MCF 10A (cell line): Measurements from ENCODE around the gene BUD13. TPM values are rescaled to one million over a fixed set of nuclear protein-coding genes. Genes with fewer than 3 reads are reported as not detected.

Source experiments
- BruUV-seq: library from RNA; stranded (reverse); fragments of 400-500 nt; replicated peaks from 2 replicates; lab custom pipeline; 2021; lab: Mats Ljungman, UMichigan
- CTCF ChIA-PET: fragments of 300-600 bp; sonication (Branson Sonifier 250); formaldehyde crosslinking; extraction: SDS; loops from one replicate; lab custom pipeline; 2021; ENCODE audit warnings: antibody characterized with exemption, inconsistent platforms; lab: Yijun Ruan, JAX
- POLR2A ChIA-PET: fragments of 300-600, 350-650 bp; sonication (Branson Sonifier 250); formaldehyde crosslinking; extraction: SDS; loops from one replicate; lab custom pipeline; 2020; ENCODE audit warnings: antibody characterized with exemption, inconsistent platforms; lab: Yijun Ruan, JAX
- DNase-seq: peaks from one replicate; pipeline ENCODE4 v3.0.0-alpha.2; 2018; ENCODE audit not compliant: unreplicated experiment
- H3K27ac Mint-ChIP-seq: one replicate; pipeline ENCODE4 v1.8.0; 2022; ENCODE audit warnings: mild to moderate bottlenecking, low read depth, mixed read lengths; ENCODE audit not compliant: unreplicated experiment
- H3K27me3 Mint-ChIP-seq: one replicate; pipeline ENCODE4 v1.8.0; 2022; ENCODE audit warnings: mixed read lengths; ENCODE audit not compliant: insufficient read depth, unreplicated experiment
- H3K36me3 Mint-ChIP-seq: one replicate; pipeline ENCODE4 v1.8.0; 2022; ENCODE audit warnings: mild to moderate bottlenecking, moderate library complexity, mixed read lengths; ENCODE audit not compliant: insufficient read depth, unreplicated experiment
- H3K4me1 Mint-ChIP-seq: one replicate; pipeline ENCODE4 v1.8.0; 2022; ENCODE audit warnings: mixed read lengths; ENCODE audit not compliant: insufficient read depth, unreplicated experiment
- H3K4me3 Mint-ChIP-seq: one replicate; pipeline ENCODE4 v1.8.0; 2022; ENCODE audit warnings: mild to moderate bottlenecking, moderate library complexity, mixed read lengths; ENCODE audit not compliant: unreplicated experiment
- H3K9me3 Mint-ChIP-seq: one replicate; pipeline ENCODE4 v1.8.0; 2022; ENCODE audit warnings: mixed read lengths; ENCODE audit not compliant: unreplicated experiment
- CTCF ChIP-seq: fragments of 200-600 bp; IDR thresholded peaks from one replicate; pipeline ENCODE4 v1.8.0; 2022; ENCODE audit warnings: antibody characterized with exemption, mild to moderate bottlenecking; ENCODE audit not compliant: unreplicated experiment
- intact Hi-C: fragments of 100-400 bp; cut with micrococcal nuclease; formaldehyde crosslinking; loops from 2 replicates; pipeline ENCODE4 v1.14.1; 2022
- total RNA-seq: library from RNA; stranded (reverse); gene quantifications from 2 replicates; pipeline ENCODE4 v1.2.3, GENCODE V29; 2022

BUD13 gene
- total RNA-seq, 1 experiment from 2014 or later, result 15.1 TPM

GRCh38 chr11:116731821-116732220 is 41.0 kb downstream of the BUD13 start:
- H3K9me3 Mint-ChIP-seq, result no peaks in the 10 kb centered on the region
- H3K4me1 Mint-ChIP-seq, result peaks cover 7% of the 10 kb centered on the region
- no peaks in the 10 kb centered on the region for H3K36me3 Mint-ChIP-seq
- intact Hi-C loops, result loop anchor here (1.0 to 5.0 kb wide), 3 partner anchors 105 to 495 kb away; partner anchors contain the start of gene APOA1
- DNase-seq, result no peak
- TF ChIP-seq CTCF, result no peak
- H3K27me3 Mint-ChIP-seq, result peaks cover 2% of the 10 kb centered on the region
- no peak overlapping the region for H3K4me3 Mint-ChIP-seq
- POLR2A ChIA-PET, result interaction anchor here (0.7 kb wide), 1 partner anchor 35 kb away, joined by 3 read pairs; no protein-coding TSS in a partner anchor
- BruUV-seq, result no TSS peak
- H3K27ac Mint-ChIP-seq, result no peak overlapping the region
- CTCF ChIA-PET, result interaction anchor here (0.5 to 5.1 kb wide), 17 partner anchors 9 to 1763 kb away, joined by 3 to 34 read pairs (median 5); partner anchors contain the start of gene APOA1

GRCh38 chr11:116731097-116731761 is 41.6 kb downstream of the BUD13 start:
- H3K4me3 Mint-ChIP-seq, result no peak overlapping the region
- H3K9me3 Mint-ChIP-seq, result no peaks in the 10 kb centered on the region
- H3K36me3 Mint-ChIP-seq, result no peaks in the 10 kb centered on the region
- peaks cover 7% of the 10 kb centered on the region for H3K4me1 Mint-ChIP-seq
- intact Hi-C loops, result loop anchor here (5.0 kb wide), 1 partner anchor 496 kb away; no protein-coding TSS in a partner anchor
- POLR2A ChIA-PET, result no interaction called here
- no peak overlapping the region for H3K27ac Mint-ChIP-seq
- H3K27me3 Mint-ChIP-seq, result peaks cover 8% of the 10 kb centered on the region
- CTCF ChIA-PET, result interaction anchor here (0.6 to 5.1 kb wide), 8 partner anchors 9 to 375 kb away, joined by 3 to 34 read pairs (median 6); partner anchors contain the start of gene APOA1
- TF ChIP-seq CTCF, result no peak
- no TSS peak for BruUV-seq
- no peak for DNase-seq

- Mint-ChIP-seq H3K27me3 (peaks cover 12% of the 10 kb centered on the region), H3K36me3 (no peaks in the 10 kb centered on the region), H3K27ac (no peak overlapping the region), H3K9me3 (no peaks in the 10 kb centered on the region), H3K4me3 (no peak overlapping the region), H3K4me1 (peaks cover 7% of the 10 kb centered on the region)
- ChIA-PET POLR2A (no interaction called here), CTCF (interaction anchor here (0.7 to 4.1 kb wide), 3 partner anchors 13 to 259 kb away, joined by 3 to 34 read pairs (median 3); no protein-coding TSS in a partner anchor)
- intact Hi-C loops, result loop anchor here (5.0 kb wide), 1 partner anchor 497 kb away; no protein-coding TSS in a partner anchor
- no TSS peak for BruUV-seq
- no peak for TF ChIP-seq CTCF
- DNase-seq, result no peak
Observed at GRCh38 chr11:116730601-116731000, 42.2 kb downstream of the BUD13 start.

GRCh38 chr11:116730241-116730561 is 42.6 kb downstream of the BUD13 start:
- ChIA-PET CTCF (interaction anchor here (0.7 to 4.1 kb wide), 2 partner anchors 13 to 259 kb away, joined by 3 to 34 read pairs; no protein-coding TSS in a partner anchor), POLR2A (no interaction called here)
- H3K27ac Mint-ChIP-seq, result no peak overlapping the region
- DNase-seq, result no peak
- no TSS peak for BruUV-seq
- no peaks in the 10 kb centered on the region for H3K9me3 Mint-ChIP-seq
- peaks cover 7% of the 10 kb centered on the region for H3K4me1 Mint-ChIP-seq
- intact Hi-C loops, result loop anchor here (5.0 kb wide), 1 partner anchor 497 kb away; no protein-coding TSS in a partner anchor
- H3K36me3 Mint-ChIP-seq, result no peaks in the 10 kb centered on the region
- peaks cover 14% of the 10 kb centered on the region for H3K27me3 Mint-ChIP-seq
- TF ChIP-seq CTCF, result no peak
- no peak overlapping the region for H3K4me3 Mint-ChIP-seq
